Caki2 (cell line): ENCODE measurements around the gene ATP1B1. TPM values are rescaled to one million over a fixed set of nuclear protein-coding genes. Genes with fewer than 3 reads are reported as not detected.
A peak's percentile ranks its signal among the peaks of the same experiment; 100 is the strongest.

ENCODE experiments used
- DNase-seq: peaks from one replicate; pipeline ENCODE4 v3.0.0-alpha.2; 2015; ENCODE audit warnings: low read depth
- in situ Hi-C: cut with HindIII; loops from 2 replicates; pipeline ENCODE4 v1.10.0; 2016; ENCODE audit warnings: low sequenced_read_pairs, low pct_unique_long_range_greater_than_20kb, mixed read lengths
- total RNA-seq: library from RNA; depleted of rRNA; stranded (reverse); fragments of >200 nt; shearing (Covaris generic); gene quantifications from 2 replicates; pipeline ENCODE4 v1.2.3, GENCODE V29; 2014; ENCODE audit warnings: low replicate concordance; rRNA removed

ATP1B1 gene
- 115 and 153 TPM in 2 replicates for total RNA-seq

DNA sequence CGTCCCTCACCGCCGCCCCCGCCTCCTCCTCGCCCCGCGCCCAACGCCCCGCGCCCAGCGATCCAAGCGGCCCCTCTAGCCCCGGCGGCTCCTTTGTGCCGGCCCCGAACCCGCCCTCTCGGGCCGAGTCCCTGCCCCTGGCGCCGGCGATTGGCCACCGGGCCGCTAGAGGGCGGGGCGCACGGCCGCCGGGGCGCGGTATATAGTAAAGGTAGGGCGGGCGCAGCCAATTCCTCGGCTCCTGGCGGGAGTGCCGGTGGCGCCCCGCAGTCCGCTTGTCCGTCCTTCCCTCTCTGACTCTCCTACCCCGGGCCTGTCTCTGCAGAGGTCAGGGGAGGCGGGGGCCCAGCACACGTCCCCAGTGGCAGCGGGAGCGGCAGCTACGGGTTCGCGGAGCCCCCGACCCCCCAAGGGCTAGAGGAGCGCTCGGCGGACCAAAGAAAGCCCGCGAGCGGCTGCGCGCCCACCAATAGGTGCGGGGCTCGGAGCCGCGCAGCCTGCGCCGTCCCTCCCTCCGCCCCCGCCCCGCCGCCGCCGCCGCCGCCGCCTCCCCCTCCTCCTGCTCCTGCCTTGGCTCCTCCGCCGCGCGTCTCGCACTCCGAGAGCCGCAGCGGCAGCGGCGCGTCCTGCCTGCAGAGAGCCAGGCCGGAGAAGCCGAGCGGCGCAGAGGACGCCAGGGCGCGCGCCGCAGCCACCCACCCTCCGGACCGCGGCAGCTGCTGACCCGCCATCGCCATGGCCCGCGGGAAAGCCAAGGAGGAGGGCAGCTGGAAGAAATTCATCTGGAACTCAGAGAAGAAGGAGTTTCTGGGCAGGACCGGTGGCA lies at the start of gene ATP1B1:
ATP1B1 (plus strand) TSS at position 596 of the 826 bp plus-strand sequence; CDS start at position 736, 140 bp downstream.
- peak; percentile 95 for DNase-seq
- in situ Hi-C loops, result no loop called here

DNA sequence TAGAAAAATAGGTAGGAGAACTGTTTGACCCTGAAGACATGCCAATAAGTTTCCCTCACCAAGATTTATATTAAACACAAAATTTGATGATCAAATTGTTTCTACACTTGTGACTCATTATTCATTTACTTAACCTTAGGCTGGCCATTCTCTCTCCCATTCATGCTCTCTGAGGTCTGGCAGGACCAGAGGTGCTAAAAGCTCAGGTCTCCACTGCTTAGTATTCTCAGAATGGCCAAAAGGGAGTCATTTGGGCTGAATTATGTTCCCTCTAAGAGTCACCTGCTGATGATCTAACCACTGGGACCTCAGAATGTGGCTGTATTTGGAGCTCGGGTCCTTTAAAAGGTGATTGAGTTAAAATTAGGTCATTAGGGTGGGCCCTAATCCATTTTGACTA lies 47.1 kb upstream of the ATP1B1 start:
- no peak for DNase-seq
- in situ Hi-C loops, result no loop called here

DNA sequence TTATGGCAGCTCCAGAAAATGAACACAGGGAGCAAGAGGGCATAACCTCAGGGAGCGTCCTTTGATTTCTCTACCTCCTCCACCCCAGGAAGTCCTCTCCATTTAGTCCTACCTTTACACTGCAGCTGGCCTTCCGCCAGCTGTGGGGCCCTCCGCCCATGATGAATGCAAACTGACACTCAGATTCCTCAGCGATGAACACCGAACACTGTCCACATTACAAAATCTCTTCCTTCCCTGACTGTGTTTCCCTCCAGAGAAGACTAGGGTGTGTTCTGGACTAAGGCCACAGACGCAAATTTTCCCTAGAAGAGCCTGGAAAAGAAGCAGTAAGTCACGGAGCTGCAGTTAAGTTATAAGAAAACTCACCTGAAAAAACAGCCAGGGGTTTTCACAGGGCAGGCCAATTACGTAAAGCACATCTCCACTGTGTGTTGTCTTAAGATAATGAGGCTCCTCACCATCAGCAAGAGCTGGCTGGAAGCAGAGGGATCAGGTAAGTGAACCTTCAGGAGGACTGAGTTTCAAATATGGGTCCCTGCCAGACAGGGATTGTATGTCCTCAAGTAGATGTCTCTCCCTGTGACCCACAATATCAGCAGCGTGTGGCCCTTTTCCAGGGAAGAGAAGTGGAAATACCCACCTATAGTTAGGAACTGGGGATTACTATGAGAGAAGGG lies 46.3 kb upstream of the ATP1B1 start:
- in situ Hi-C loops, result no loop called here
- DNase-seq, result peak; percentile 37

DNA sequence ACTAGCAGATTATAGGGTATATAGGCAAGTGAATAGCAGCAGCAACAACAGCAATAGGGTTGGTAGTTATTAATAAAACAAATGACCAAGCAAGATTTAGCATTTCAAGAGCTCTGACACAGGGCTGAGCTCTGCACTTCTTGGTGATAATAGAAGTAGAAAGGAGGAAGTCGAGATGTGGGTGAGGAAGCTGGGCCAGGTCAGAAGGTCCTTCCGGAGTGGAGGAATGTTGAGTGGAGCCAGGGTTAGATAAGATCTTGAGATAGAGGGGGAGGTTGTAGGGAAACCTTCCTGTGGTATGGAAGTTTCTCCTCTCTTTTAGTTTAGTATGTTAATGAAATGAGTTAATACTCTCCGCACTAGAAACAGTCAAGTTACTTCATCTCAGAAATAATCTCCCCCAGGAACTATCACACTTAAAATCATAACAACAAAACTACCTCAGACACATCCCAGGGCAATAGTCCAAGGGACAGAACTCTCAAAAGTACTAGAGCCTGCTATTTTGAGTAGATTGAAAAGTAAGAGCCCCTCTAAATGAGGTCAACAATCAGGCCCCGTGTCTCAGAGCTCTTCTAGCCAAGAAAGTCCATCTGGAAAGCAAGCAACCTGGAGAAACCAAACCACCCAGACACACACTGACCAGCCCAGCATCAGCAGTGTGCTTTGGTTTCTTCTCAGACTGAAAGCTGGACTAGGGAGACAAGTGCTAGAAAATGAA lies 45.4 kb upstream of the ATP1B1 start:
- no peak for DNase-seq
- in situ Hi-C loops, result no loop called here

DNA sequence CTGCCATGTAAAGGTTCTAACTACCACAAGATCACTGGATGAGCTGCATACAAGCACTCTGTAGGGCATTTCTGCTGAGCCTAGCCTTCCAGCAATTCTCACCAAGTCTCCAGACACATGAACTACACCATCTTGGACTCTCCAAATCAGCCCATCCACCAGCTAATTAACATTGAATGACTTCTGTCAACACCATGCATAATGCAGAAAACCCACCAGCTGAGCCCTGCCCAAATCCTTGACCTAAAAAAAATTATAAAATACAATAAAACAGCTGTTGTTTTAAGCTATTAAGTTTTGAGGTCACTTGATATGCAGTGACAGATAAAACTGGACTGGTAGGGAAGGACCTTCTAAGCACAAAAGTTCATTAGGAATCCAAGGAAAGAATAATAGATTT lies 44.3 kb upstream of the ATP1B1 start:
- no peak for DNase-seq
- in situ Hi-C loops, result no loop called here

DNA sequence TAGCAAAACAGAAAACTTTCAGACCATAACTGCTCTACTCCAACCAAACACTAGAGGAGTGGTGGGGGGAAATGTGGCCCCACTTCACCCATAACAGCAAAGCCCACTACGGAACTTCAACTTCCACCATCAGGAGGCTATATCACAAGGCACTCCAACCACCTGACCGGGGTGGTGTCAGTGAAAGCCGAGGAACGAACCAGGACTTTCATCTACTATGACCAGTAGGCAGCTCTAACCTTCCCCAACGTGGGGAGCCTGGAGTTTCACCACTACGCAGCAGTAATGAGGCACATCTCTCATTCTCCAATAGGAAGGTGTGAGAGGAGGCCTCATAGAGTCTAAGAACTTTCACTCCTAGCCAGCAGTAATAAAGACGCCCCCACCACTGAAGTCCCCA lies 42.4 kb upstream of the ATP1B1 start:
- DNase-seq, result no peak
- in situ Hi-C loops, result no loop called here

DNA sequence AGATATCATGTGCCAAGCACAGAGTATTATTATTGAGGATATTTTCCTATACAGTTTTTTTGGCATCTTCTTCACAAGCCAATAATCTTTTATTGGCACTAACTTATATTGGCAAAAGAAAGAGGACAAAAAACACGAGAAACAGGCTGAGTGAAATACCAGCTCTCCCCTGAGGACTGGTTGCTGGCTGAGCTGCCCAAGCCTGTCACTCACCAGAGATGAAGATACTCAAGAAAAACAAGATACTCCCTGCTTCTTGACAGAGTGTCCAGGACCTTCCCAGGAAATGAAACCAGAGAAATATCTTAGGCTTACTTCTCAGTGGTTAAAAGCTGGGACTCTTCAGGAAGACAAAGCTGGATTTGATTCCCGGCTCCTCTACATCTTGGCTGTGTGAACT lies 35.9 kb upstream of the ATP1B1 start:
- in situ Hi-C loops, result no loop called here
- no peak for DNase-seq

DNA sequence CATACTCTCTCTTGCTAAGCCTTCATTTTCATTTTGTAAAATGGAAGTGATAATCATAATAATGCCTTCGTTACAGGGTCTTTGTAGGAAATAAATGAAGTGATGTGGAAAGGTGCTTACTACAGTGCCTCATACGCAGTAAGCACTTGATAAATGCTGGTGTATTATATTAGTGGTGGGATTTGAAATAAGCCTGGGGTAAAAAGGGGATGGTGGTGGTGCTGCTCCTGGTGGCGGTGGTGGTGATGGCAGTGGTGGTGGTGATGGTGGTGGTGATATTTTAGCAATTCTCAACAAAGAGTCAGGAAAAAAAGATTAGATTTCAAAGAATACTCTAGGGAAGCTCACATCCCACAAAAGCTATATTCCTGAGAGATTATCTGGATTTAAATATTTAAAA lies 35.5 kb upstream of the ATP1B1 start:
- no peak for DNase-seq
- in situ Hi-C loops, result no loop called here

DNA sequence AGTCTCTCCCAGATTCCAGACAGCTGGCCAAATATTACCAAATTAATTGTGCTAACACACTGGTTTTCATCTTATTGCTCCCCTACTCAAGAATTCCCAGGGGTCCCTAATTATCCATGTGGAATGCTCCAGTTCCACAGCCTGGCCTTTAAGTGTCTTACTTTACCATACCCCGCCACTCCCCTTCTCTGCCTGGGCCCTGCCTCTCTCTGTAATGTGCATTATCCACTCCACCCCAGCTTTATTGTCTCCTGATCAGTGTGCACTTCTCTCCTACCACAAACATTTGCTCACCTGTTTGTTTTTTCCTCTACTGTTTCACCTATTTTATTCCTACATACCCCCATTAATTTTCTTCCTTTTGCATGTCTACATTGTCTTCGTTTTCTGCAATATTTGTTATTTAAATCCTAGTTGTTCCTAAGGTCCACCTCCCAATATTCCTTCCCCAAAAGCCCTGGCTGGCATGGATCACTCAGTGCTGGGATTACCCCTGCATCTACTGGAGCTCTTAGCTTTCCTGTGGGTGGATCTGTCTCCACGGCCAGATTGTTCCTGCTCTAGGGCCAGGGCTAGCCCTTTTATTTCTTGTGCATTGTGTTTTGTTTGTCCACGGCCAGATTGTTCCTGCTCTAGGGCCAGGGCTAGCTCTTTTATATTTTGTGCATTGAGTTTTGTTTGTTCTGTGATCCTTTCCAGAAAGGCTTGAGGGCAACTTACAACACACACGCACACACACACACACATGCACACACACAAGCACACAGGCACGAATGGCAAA lies 33.4 kb upstream of the ATP1B1 start:
- in situ Hi-C loops, result no loop called here
- DNase-seq, result no peak

DNA sequence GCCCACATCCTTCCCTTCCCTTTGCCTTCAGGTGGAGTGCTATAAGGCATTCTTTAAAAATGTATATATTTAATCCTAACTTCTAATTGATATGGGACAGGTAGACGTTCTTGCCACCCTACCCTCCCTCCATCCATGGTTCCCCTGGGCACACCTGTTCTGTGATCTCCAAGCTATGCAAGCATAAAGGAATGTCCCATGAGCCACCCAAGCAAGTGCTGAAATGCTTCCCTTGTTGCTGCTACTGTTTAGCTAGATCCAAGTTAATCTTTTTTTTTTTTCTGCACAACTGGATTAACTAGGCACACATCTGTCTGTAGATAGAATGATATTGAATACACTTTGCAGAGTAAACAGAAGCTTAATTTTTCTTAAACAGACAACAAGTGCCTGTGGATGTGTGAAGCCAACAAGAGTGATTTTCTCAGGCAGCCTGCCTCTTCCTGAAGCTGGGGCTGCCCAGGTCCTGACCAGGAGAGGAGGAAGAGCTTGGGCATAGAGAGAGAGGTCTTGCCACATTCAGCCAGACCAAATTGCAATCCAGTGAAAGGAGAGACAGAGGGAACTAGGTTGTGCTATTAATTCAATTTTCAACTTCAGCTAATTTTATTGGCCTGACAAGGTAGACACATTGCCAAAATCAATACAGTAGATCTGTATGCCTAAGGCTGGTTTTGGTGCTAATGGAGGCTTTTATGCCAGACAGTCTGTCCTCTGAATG lies 28.2 kb upstream of the ATP1B1 start:
- DNase-seq, result no peak
- in situ Hi-C loops, result no loop called here

DNA sequence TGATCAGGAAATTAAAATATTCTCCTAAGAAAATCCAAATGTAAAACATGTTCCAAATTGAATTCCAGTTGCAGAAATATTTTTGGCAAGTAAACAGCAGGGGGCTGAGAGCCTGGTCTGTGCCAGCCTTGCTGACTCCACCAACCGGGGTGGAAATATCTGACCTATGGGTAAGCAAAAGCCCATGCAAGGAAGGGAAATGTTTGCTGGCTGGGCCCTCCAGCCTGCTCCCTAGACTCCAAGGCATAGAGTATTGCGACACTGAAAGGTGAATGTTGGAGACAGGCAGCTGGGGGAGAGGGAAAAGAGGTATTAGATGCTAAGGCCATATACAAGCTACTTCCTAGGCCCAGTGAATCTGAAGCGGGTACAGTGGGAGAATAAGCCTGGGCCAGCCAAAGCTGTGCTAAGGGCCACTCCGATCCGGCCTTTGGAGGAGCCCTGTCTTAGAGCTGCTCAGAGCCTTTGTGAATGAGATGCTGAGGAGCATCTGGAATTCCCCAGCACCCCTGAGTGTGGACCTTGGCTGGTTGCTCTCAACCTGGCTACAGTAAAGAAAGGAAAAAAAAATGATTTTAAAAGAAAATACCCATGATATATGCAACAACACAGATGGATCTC lies 24.9 kb upstream of the ATP1B1 start:
- in situ Hi-C loops, result no loop called here
- no peak for DNase-seq

DNA sequence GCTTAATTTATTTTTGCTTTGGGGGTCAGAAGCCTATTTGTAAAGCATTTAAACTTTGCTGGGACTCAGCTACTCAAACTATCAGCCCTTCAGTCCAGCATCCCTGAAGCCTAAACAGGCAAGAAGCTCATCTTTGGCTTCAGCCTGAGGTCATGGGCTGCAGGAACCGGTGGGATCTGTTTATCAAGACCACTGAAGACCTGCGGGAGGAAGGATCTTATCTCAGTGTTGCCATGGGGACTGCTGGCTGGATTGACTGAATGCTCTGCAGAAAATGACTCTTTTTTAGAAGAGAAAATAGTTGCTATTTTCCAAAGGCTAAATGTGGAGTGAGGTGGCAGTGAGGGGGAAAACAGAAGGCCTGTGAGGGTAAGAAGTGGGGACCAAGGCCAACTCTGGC lies 20.6 kb upstream of the ATP1B1 start:
- in situ Hi-C loops, result no loop called here
- DNase-seq, result no peak

DNA sequence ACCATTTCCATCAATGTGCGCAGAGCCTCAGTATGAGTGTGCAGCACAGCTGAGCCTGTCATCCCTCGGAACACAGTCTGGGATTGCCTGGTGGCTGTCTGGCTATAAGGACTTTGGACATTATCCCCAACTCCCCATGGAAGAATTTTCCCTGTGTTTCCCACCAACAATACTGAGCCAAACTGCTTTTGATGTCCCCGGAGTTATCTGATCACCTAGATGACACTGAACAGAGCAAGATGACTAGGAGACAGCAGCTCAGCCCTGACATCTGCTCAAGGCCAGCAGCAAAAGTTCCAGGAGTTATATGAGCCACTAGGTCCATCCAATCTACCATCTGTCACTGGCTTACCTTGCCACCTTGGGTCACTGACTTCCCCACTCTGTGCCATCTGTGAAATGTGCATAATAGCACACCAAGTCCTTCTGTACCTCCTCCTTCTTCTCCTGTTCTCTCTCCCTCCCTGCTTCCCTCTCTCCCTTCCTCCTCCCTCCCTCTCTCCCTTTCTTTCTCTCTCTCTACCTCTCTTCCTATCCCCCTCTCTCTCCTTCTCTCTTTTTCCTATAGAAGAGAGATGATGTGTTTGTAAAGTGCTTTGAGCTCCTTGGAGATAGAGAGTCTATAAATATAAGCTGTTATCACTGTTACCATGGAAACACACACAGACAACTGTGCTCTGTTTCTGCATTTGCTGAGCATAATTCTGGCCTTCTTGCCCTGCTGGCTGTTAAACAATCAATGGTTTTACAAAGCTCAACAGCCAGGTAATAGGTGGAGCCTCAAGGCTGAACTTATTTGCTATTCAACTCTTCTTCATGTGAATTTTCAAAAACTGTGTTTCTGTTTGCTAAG lies 19.7 kb upstream of the ATP1B1 start:
- in situ Hi-C loops, result no loop called here
- DNase-seq, result peak; percentile 50

DNA sequence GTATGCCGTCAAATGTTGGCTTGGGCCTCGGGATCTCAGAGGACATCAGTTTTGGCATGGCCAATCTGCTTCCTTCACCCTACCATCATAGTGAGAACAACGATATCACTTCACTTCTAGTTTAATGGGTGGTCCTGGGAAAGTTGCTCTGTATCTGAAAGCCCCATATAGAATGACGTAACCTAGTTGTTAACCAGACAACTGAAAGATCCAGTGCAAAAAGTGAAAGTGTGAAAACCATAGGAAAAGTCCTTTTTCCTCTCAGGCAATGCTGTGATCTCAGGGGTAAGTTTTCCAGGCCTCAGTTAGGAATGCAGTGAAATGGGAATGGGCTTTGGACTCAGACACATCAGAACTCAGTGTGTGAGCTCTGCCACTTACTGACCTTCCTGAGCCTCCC lies 18.6 kb upstream of the ATP1B1 start:
- DNase-seq, result no peak
- in situ Hi-C loops, result no loop called here

DNA sequence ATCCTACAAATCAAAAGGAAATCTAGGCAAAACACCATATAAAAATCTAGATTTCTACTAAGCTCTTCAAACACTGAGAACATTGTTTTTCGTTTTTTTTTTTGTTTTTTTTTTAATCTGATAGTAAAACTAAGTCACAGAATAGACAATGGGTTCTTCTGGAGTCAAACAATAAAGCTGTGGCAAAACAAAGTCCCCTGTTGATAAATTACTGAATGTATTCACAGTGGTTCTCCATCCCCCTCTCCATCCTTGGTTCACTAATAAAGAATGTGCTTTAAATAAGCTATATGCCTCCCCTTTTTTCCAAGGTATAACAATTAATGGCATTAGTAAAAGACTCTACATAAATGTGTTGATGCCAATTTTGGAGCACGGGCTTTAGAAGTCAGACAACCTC lies 16.7 kb upstream of the ATP1B1 start:
- in situ Hi-C loops, result no loop called here
- no peak for DNase-seq

DNA sequence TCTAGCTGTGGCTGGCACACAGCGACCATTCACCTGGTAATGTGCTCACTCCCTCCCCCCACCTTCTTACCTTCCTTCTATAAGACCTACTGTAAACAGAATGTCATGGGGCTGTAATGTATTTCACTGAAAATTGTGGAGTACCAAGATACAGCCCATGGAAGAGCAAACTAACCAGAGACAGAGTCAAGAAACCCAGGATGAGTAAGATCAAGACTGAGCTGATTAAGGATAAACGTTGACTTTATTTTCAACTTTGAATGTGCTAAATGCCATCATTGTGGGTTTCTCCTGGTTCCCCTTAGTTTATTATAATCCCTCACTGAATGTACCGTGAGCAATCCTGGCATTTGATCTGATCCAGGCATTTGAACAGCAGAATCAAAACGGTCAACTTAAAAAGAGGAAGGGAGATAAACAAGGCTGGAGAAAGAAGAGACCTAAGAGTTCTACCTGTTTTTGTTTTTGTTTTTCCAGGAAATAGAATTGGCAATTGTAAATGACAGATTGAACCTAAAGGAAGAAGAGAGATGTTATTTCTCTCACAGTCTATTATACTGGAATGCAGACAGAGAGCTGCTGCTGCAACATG lies 16.1 kb upstream of the ATP1B1 start:
- no peak for DNase-seq
- in situ Hi-C loops, result no loop called here
